ENCODE measurements around the gene AMMECR1L. TPM values are rescaled to one million over a fixed set of nuclear protein-coding genes. Genes with fewer than 3 reads are reported as not detected.

Gene AMMECR1L
- total RNA-seq, 4 donors from 2014 or later = 7.6 to 10.4 (median 9.0) TPM

DNA sequence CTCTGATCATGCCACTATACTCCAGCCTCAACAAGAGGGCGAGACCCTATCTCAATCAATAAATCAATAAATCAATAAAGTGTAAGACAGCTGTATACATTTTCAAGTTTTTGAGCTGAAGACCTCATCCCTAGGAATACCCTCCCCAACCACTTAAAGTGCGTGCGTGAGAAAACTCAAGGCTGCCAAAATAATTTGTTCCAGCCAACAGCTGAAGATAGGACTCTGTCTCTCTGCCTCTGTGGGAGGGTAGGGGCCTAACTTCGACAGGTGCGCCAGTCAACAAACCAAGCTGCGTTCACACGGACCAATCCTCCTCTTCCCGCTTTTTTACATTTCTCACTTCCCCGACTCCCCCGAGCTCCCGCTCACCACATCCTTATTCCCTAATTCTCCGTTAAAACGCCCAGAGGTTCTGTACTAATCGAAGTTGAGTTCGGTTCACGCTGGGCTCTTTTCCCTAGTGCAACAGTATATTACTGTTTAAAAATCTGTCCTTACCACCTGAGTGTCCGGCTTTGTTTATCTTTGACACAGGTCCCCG, 28.4 kb downstream of the AMMECR1L start:
- in situ Hi-C loops (cut with MboI; ENCODE audit: low sequenced_read_pairs in 4 of 4) (no loop called here), intact Hi-C loops (cut with DNase I; ENCODE audit: low total_unique reads) (loop anchor here (10.0 kb wide), 1 partner anchor 283 kb away; no protein-coding TSS in a partner anchor)
- H3K4me3 ChIP-seq = peak overlapping the region; percentile 75 to 99 (median 90)
- no peaks in the 10 kb centered on the region for H3K9me3 ChIP-seq
- DNase-seq (no peak), ATAC-seq (peak; percentile 11 to 12)
- H3K4me1 ChIP-seq = peaks cover 8 to 27% of the 10 kb centered on the region in 2 donors
- H3K36me3 ChIP-seq = peaks cover 0 to 6% of the 10 kb centered on the region in 2 donors
- H3K27ac ChIP-seq = peak overlapping the region; percentile 80 to 90 (median 83)
- no peak for TF ChIP-seq POLR2A (IDR thresholded peaks at IDR 0.05)
- TF ChIP-seq, protein P1, sequence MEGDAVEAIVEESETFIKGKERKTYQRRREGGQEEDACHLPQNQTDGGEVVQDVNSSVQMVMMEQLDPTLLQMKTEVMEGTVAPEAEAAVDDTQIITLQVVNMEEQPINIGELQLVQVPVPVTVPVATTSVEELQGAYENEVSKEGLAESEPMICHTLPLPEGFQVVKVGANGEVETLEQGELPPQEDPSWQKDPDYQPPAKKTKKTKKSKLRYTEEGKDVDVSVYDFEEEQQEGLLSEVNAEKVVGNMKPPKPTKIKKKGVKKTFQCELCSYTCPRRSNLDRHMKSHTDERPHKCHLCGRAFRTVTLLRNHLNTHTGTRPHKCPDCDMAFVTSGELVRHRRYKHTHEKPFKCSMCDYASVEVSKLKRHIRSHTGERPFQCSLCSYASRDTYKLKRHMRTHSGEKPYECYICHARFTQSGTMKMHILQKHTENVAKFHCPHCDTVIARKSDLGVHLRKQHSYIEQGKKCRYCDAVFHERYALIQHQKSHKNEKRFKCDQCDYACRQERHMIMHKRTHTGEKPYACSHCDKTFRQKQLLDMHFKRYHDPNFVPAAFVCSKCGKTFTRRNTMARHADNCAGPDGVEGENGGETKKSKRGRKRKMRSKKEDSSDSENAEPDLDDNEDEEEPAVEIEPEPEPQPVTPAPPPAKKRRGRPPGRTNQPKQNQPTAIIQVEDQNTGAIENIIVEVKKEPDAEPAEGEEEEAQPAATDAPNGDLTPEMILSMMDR (IDR thresholded peaks at IDR 0.05 in 4 of 5, conservative IDR thresholded peaks at IDR 0.05 in 1 of 5) = no peak
- H3K27me3 ChIP-seq = no peaks in the 10 kb centered on the region

DNA sequence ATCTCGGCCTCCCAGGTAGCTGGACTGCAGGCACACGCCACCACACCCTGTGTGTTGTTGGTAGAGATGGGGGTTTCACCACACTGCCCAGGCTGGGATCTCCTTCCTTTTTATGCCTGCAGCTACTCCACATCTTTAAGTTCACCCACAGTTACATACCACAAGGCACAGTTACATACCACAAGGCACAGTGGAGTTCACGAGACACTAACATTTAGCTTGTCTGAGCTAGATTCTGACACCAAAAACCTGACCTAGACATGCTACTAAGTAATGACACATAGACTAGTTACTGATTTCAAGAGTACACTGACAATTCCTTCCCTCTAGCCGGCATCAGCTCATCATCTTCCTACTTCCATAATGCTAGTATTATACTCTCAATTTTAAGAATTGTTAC, 32.1 kb downstream of the AMMECR1L start:
- TF ChIP-seq, protein P1 (IDR thresholded peaks at IDR 0.05 in 4 of 5, conservative IDR thresholded peaks at IDR 0.05 in 1 of 5) = no peak
- no peak for TF ChIP-seq POLR2A (IDR thresholded peaks at IDR 0.05)
- peaks cover 0 to 26% of the 10 kb centered on the region in 2 donors for H3K36me3 ChIP-seq
- DNase-seq = no peak

DNA sequence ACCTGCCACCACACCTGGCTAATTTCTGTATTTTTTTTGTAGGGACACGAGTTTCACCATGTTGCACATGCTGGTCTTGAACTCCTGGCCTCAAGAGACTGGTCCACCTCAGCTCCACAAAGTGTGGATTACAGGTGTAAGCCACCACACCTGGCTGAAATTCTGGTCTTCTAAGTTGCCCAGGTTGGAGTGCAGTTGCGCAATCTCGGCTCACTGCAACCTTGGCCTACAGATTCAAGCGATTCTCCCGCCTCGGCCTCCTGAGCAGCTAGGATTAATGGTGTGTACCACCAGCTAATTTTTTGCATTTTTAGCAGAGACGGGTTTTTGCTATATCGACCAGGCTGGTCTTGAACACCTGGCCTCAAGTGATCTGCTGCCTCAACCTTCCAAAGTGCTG, 33.4 kb downstream of the AMMECR1L start:
- Histone ChIP-seq H3K27me3 (no peaks in the 10 kb centered on the region), H3K4me3 (no peak overlapping the region), H3K27ac (no peak overlapping the region), H3K9me3 (no peaks in the 10 kb centered on the region), H3K4me1 (peaks cover 8 to 13% of the 10 kb centered on the region in 2 donors), H3K36me3 (peaks cover 0 to 38% of the 10 kb centered on the region in 2 donors)
- in situ Hi-C loops (cut with MboI; ENCODE audit: low sequenced_read_pairs in 4 of 4) (no loop called here), intact Hi-C loops (cut with DNase I; ENCODE audit: low total_unique reads) (loop anchor here (10.0 kb wide), 1 partner anchor 278 kb away; no protein-coding TSS in a partner anchor)
- DNase-seq (no peak), ATAC-seq (no peak)
- TF ChIP-seq POLR2A (IDR thresholded peaks at IDR 0.05) = no peak

More for the DNA sequence above, 32.1 kb downstream of the AMMECR1L start:
- in situ Hi-C loops (cut with MboI; ENCODE audit: low sequenced_read_pairs in 4 of 4) (no loop called here), intact Hi-C loops (cut with DNase I; ENCODE audit: low total_unique reads) (loop anchor here (10.0 kb wide), 1 partner anchor 279 kb away; no protein-coding TSS in a partner anchor)
- ATAC-seq = no peak
- Histone ChIP-seq H3K4me1 (peaks cover 8 to 16% of the 10 kb centered on the region in 2 donors), H3K9me3 (no peaks in the 10 kb centered on the region), H3K4me3 (no peak overlapping the region), H3K27ac (no peak overlapping the region), H3K27me3 (no peaks in the 10 kb centered on the region)

DNA sequence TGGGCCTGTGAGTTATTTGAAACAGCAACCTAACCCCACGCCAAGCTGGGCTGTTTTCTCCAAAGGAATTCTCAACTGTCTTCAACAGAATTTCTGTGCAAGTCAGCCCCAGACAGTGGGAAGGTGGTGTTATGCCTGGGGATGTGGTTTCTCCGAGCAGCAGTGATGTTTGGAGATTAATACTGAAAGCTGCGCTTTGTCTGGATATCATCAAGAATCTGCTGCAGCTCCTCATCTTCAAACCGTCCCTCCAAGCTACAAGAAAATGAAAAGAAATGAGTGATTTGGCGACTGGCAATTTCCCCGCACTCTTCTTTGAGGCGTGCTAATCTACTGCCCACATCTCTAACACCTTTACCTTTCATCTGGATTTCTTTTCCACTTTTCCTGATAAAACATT, 37.8 kb downstream of the AMMECR1L start:
- in situ Hi-C loops (cut with MboI; ENCODE audit: low sequenced_read_pairs in 4 of 4) = no loop called here
- intact Hi-C loops (cut with DNase I; ENCODE audit: low total_unique reads) = no loop called here
- Histone ChIP-seq H3K4me1 (no peaks in the 10 kb centered on the region), H3K27me3 (no peaks in the 10 kb centered on the region), H3K9me3 (no peaks in the 10 kb centered on the region), H3K27ac (no peak overlapping the region), H3K4me3 (no peak overlapping the region), H3K36me3 (peaks cover 0 to 55% of the 10 kb centered on the region in 2 donors)
- ATAC-seq = no peak
- no peak for TF ChIP-seq POLR2A (IDR thresholded peaks at IDR 0.05)
- TF ChIP-seq, protein P1 (IDR thresholded peaks at IDR 0.05 in 4 of 5, conservative IDR thresholded peaks at IDR 0.05 in 1 of 5) = no peak
- DNase-seq = no peak

DNA sequence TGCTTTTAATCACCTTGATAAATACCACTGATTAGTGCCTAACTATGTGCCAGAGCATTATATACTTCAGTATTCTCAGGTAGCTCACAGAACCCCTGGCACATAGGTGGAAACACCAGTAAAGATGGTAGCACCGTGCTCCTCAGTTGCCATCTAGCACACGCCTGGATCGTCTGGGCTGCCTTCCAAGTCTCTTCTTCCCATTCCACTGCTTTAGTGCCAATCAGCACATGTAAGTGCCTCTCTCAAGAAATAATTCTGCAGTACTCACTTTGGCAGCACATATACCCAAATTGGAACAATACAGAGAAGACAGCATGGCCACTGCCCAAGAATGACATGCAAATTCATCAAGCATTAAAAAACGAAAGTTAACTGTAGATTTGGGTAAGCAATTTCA, 40.8 kb downstream of the AMMECR1L start:
- DNase-seq (no peak), ATAC-seq (no peak)
- no peaks in the 10 kb centered on the region for H3K4me1 ChIP-seq
- no peaks in the 10 kb centered on the region for H3K27me3 ChIP-seq
- intact Hi-C loops (cut with DNase I; ENCODE audit: low total_unique reads) (no loop called here), in situ Hi-C loops (cut with MboI; ENCODE audit: low sequenced_read_pairs in 4 of 4) (no loop called here)
- no peak overlapping the region for H3K4me3 ChIP-seq
- peaks cover 0 to 43% of the 10 kb centered on the region in 2 donors for H3K36me3 ChIP-seq
- no peak overlapping the region for H3K27ac ChIP-seq
- TF ChIP-seq, protein P1 (IDR thresholded peaks at IDR 0.05 in 4 of 5, conservative IDR thresholded peaks at IDR 0.05 in 1 of 5) = no peak
- no peak for TF ChIP-seq POLR2A (IDR thresholded peaks at IDR 0.05)
- H3K9me3 ChIP-seq = no peaks in the 10 kb centered on the region
